HepG2 (cell line): ENCODE measurements around the gene ZNF512B. TPM values are rescaled to one million over a fixed set of nuclear protein-coding genes. Genes with fewer than 3 reads are reported as not detected.
A peak's percentile ranks its signal among the peaks of the same experiment; 100 is the strongest.

Experiments
- ATAC-seq: fragments of 200-7000 bp; cut with Tn5 transposase; 3 replicates; pipeline ENCODE4 v1.9.1; 2020; ENCODE audit warnings: mild to moderate bottlenecking, moderate library complexity
- BruUV-seq: library from RNA; stranded (reverse); fragments of 400-500 nt; replicated peaks from 2 replicates; lab custom pipeline; 2021; lab: Mats Ljungman, UMichigan
- CTCF ChIA-PET: fragments of 300-600 bp; formaldehyde crosslinking; extraction: SDS; loops from one replicate; lab custom pipeline; 2021; ENCODE audit warnings: low total read pairs, inconsistent platforms, low intra/inter-chr PET ratio; lab: Yijun Ruan, JAX
- POLR2A ChIA-PET: fragments of 350-600 bp; sonication (Branson Sonifier 250); formaldehyde crosslinking; loops from one replicate; lab custom pipeline; 2020; ENCODE audit warnings: antibody characterized with exemption, inconsistent platforms; lab: Yijun Ruan, JAX
- DNase-seq: peaks from one replicate; pipeline ENCODE4 v3.0.0-alpha.2; 2015; ENCODE audit warnings: low spot score
- FAIRE-seq: peaks from 3 replicates; lab custom pipeline; 2011; peaks lifted over from hg19 to GRCh38; lab: Jason Lieb, UNC
- H2AFZ ChIP-seq: one replicate; pipeline ENCODE4 v1.6.1; 2011; ENCODE audit warnings: low read length, inconsistent platforms
- H3K27ac ChIP-seq: fragments of 300-600 bp; 3 replicates; pipeline ENCODE4 v1.8.0; 2011; ENCODE audit warnings: mixed run types, mild to moderate bottlenecking, mixed read lengths, low read length, inconsistent platforms; ENCODE audit not compliant: insufficient read depth; ENCODE audit errors: extremely low read length
- H3K27me3 ChIP-seq, 2 experiments: fragments of 200-600 bp in 1 of 2; 2 replicates in 1 of 2; 3 replicates in 1 of 2; pipeline versions ENCODE4 v1.6.0 to v1.8.0; 2011; ENCODE audit warnings: low read length in 2 of 2, mild to moderate bottlenecking in 2 of 2, moderate library complexity in 2 of 2, inconsistent platforms in 1 of 2; ENCODE audit not compliant: insufficient read depth in 2 of 2, control insufficient read depth in 1 of 2
- H3K36me3 ChIP-seq, 2 experiments: fragments of 200-600 bp in 1 of 2; replicated peaks in 1 of 2; 2 replicates in 1 of 2; 3 replicates in 1 of 2; pipeline versions ENCODE4 v1.5.1 to v1.8.0; 2011; ENCODE audit warnings: low read length in 2 of 2, inconsistent platforms in 1 of 2; ENCODE audit not compliant: insufficient read depth in 2 of 2, control insufficient read depth in 1 of 2
- H3K4me1 ChIP-seq: 2 replicates; pipeline ENCODE4 v1.5.1; 2012; ENCODE audit warnings: low read length, inconsistent platforms; ENCODE audit not compliant: insufficient read depth
- H3K4me2 ChIP-seq: 2 replicates; pipeline ENCODE4 v1.6.0; 2011; ENCODE audit warnings: low read depth, low read length, inconsistent platforms
- H3K4me3 ChIP-seq, 3 experiments: fragments of 200-600 bp in 1 of 3; sonication (generic), shearing (Covaris generic) in 1 of 3; replicated peaks in 1 of 3; 2 replicates each; pipeline ENCODE4 v1.5.1; 2011 to 2016; ENCODE audit warnings: low read length in 3 of 3, inconsistent platforms in 2 of 3, low read depth in 2 of 3, mild to moderate bottlenecking in 2 of 3, control low read depth in 1 of 3, mixed read lengths in 1 of 3; ENCODE audit not compliant: insufficient read depth in 1 of 3
- H3K79me2 ChIP-seq: one replicate; pipeline ENCODE4 v1.6.1; 2011; ENCODE audit warnings: low read length, inconsistent platforms; ENCODE audit not compliant: insufficient read depth
- H3K9ac ChIP-seq: 2 replicates; pipeline ENCODE4 v1.6.0; 2011; ENCODE audit warnings: mild to moderate bottlenecking, low read depth, low read length, inconsistent platforms; ENCODE audit not compliant: insufficient read depth
- H3K9me3 ChIP-seq: 2 replicates; pipeline ENCODE4 v1.5.1; 2012; ENCODE audit warnings: mild to moderate bottlenecking, low read length
- H4K20me1 ChIP-seq: 2 replicates; pipeline ENCODE4 v1.6.0; 2011; ENCODE audit warnings: inconsistent platforms, mild to moderate bottlenecking, low read length, moderate library complexity; ENCODE audit not compliant: insufficient read depth
- HNF4A ChIP-seq: sonication (generic); formaldehyde crosslinking; IDR thresholded peaks from 2 replicates; pipeline ENCODE4 v1.4.0; 2020; ENCODE audit warnings: missing genetic modification reagents
- MTA1 ChIP-seq: sonication (generic); formaldehyde crosslinking; IDR thresholded peaks from 2 replicates; pipeline ENCODE4 v1.4.0; 2020; ENCODE audit warnings: missing genetic modification reagents, mild to moderate bottlenecking, borderline replicate concordance
- NR2F2 ChIP-seq: IDR thresholded peaks from 2 replicates; pipeline ENCODE4 v1.6.1; 2012; ENCODE audit warnings: low read depth, inconsistent platforms, borderline replicate concordance
- PATZ1 ChIP-seq: sonication (generic); formaldehyde crosslinking; IDR thresholded peaks from 2 replicates; pipeline ENCODE4 v1.4.0; 2020; ENCODE audit warnings: missing genetic modification reagents
- PHF8 ChIP-seq: sonication (generic); formaldehyde crosslinking; IDR thresholded peaks from 2 replicates; pipeline ENCODE4 v1.5.0; 2020; ENCODE audit warnings: missing genetic modification reagents
- RBM22 ChIP-seq: fragments of 200-400 bp; formaldehyde crosslinking; optimal IDR thresholded peaks from 2 replicates; pipeline ENCODE3; 2017; ENCODE audit warnings: mild to moderate bottlenecking, low read length, moderate library complexity
- TBX2 ChIP-seq: sonication (generic); formaldehyde crosslinking; IDR thresholded peaks from 2 replicates; pipeline ENCODE4 v1.5.0; 2020; ENCODE audit warnings: missing genetic modification reagents, mild to moderate bottlenecking, borderline replicate concordance
- TEAD3 ChIP-seq: optimal IDR thresholded peaks from 2 replicates; pipeline ENCODE3; 2016; ENCODE audit warnings: borderline replicate concordance
- ZNF670 ChIP-seq: sonication (generic); formaldehyde crosslinking; IDR thresholded peaks from 2 replicates; pipeline ENCODE4 v1.8.0; 2022; ENCODE audit warnings: mild to moderate bottlenecking, missing genetic modification reagents, borderline replicate concordance
- ZNF724P ChIP-seq: sonication (generic); formaldehyde crosslinking; IDR thresholded peaks from 2 replicates; pipeline ENCODE4 v1.8.0; 2022; ENCODE audit warnings: missing genetic modification reagents, borderline replicate concordance
- ZSCAN20 ChIP-seq: sonication (generic); formaldehyde crosslinking; IDR thresholded peaks from 2 replicates; pipeline ENCODE4 v1.4.0; 2020; ENCODE audit warnings: missing genetic modification reagents, mild to moderate bottlenecking, borderline replicate concordance
- WGBS: methylation state at CpG from one replicate; pipeline ENCODE4 v1.1.6; 2017; ENCODE audit warnings: low lambda C conversion rate; 5-methylcytosine and 5-hydroxymethylcytosine counted together
- in situ Hi-C: cut with HindIII; loops from 2 replicates; pipeline ENCODE4 v1.10.0; 2017; ENCODE audit warnings: low pct_unique_long_range_greater_than_20kb; ENCODE audit not compliant: extremely low pct_ligation_motif_present
- intact Hi-C: fragments of 100-400 bp; cut with micrococcal nuclease; formaldehyde crosslinking; loops from one replicate; pipeline ENCODE4 v1.10.0; 2022; ENCODE audit not compliant: unreplicated experiment
- polyA plus RNA-seq, 8 experiments: library from polyadenylated mRNA; depleted of rRNA in 3 of 8; stranded (reverse) in 7 of 8; unstranded in 1 of 8; fragments of >200 nt; fragmentation: Illumina TruSeq in 4 of 8; extraction: Trizol in 4 of 8; gene quantifications; 2 replicates each; pipeline versions ENCODE4 v1.2.1 to v1.2.3, GENCODE V29; 2011 to 2016; ENCODE audit warnings: low read depth in 4 of 8, missing spikeins in 1 of 8, mixed read lengths in 1 of 8; ENCODE audit not compliant: insufficient read depth in 1 of 8
- total RNA-seq, 5 experiments: library from RNA; depleted of rRNA; stranded (reverse); fragments of >200 nt; fragmentation: Illumina TruSeq; extraction: Trizol; gene quantifications; 2 replicates each; pipeline ENCODE4 v1.2.3, GENCODE V29; 2016; ENCODE audit warnings: low read depth in 1 of 5
- TF ChIP-seq, protein P1 (sequence below): sonication (generic); formaldehyde crosslinking; IDR thresholded peaks from 2 replicates; pipeline ENCODE4 v1.4.0; 2020; ENCODE audit warnings: mild to moderate bottlenecking, missing genetic modification reagents

The ZNF512B gene
- total and polyA plus RNA-seq, 2 of the 13 experiments (the other 11 are each of a cell fraction or from before 2014, with no cell fraction given), result 11.5 to 30.6 TPM

DNA sequence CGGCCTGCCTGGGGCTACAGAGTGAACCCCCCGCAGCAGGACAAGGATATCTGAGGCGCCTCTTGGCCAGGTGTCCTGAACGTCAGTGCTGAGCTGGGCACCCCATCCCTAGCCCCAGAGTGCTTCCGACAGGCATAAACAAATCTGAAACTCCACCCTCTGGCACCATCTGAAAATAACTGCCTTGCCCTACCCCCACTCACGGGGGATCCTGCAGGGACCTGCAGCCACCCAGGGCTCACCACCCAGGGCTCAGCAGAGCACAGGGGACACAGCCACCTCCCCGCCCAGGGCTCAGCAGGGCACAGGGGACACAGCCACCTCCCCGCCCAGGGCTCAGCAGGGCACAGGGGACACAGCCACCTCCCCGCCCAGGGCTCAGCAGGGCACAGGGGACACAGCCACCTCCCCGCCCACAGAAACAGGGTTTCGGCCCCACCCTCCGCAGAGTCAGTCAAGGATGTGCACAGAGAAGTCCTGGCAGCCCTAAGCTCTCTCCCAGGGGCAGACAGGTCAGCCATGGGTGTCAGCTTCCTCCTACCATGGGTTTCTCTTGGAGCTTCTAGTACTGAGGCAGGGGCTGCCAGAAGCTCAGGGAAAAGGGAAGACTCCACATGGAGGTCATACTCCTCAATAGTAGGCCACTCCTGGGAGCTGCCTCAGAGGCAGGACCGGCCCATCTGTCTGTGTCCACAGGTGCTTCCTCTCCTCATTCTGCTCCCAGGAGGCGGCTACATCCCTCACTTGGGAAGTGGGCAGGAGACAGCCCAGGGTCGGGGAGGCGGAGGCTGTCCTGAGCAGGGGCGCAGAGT lies 18.1 kb downstream of the ZNF512B start:
- 92% methylated on average over 13 of the region's 17 CpGs for WGBS

More for the DNA sequence above, 18.1 kb downstream of the ZNF512B start:
- Histone ChIP-seq H3K9ac (peak overlapping the region; percentile 10), H3K4me3 (no peak overlapping the region), H3K9me3 (no peaks in the 10 kb centered on the region), H4K20me1 (peaks cover 80% of the 10 kb centered on the region), H3K36me3 (peaks cover 12 to 15% of the 10 kb centered on the region in 2 experiments; a peak in 4 of 5 replicates), H2AFZ (no peak overlapping the region), H3K4me2 (peak overlapping the region; percentile 4; the same call in 1 of the 2 replicates), H3K27me3 (no peaks in the 10 kb centered on the region), H3K27ac (peak overlapping the region; percentile 13), H3K79me2 (peaks cover 85% of the 10 kb centered on the region), H3K4me1 (peaks cover 69% of the 10 kb centered on the region)
- CTCF ChIA-PET, result interaction anchor here (1.5 kb wide), 1 partner anchor 22 kb away, joined by 4 read pairs; no protein-coding TSS in a partner anchor
- intact Hi-C loops, result no loop called here
- FAIRE-seq (no peak), ATAC-seq (no peak), DNase-seq (no peak)
- TF ChIP-seq PATZ1 (CRISPR knock-in tag) (0 out of 2 replicates have a peak, but pooled peaks have one; percentile 11), MTA1 (CRISPR knock-in tag) (peak; percentile 77; the same call in 1 of the 2 replicates), NR2F2 (no peak), ZNF670 (CRISPR knock-in tag) (no peak), ZSCAN20 (CRISPR knock-in tag) (no peak), RBM22 (peak; percentile 51), TEAD3 (CRISPR knock-in tag) (no peak), HNF4A (CRISPR knock-in tag) (no peak), PHF8 (0 out of 2 replicates have a peak, but pooled peaks have one; percentile 17), TBX2 (CRISPR knock-in tag) (0 out of 2 replicates have a peak, but pooled peaks have one; percentile 4), ZNF724P (CRISPR knock-in tag) (0 out of 2 replicates have a peak, but pooled peaks have one; percentile 30)
- TF ChIP-seq, protein P1, sequence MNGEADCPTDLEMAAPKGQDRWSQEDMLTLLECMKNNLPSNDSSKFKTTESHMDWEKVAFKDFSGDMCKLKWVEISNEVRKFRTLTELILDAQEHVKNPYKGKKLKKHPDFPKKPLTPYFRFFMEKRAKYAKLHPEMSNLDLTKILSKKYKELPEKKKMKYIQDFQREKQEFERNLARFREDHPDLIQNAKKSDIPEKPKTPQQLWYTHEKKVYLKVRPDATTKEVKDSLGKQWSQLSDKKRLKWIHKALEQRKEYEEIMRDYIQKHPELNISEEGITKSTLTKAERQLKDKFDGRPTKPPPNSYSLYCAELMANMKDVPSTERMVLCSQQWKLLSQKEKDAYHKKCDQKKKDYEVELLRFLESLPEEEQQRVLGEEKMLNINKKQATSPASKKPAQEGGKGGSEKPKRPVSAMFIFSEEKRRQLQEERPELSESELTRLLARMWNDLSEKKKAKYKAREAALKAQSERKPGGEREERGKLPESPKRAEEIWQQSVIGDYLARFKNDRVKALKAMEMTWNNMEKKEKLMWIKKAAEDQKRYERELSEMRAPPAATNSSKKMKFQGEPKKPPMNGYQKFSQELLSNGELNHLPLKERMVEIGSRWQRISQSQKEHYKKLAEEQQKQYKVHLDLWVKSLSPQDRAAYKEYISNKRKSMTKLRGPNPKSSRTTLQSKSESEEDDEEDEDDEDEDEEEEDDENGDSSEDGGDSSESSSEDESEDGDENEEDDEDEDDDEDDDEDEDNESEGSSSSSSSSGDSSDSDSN, result no peak
- in situ Hi-C loops, result no loop called here
- no TSS peak for BruUV-seq
- POLR2A ChIA-PET, result interaction anchor here (0.6 to 1.3 kb wide), 2 partner anchors 20 to 104 kb away, joined by 3 to 4 read pairs; no protein-coding TSS in a partner anchor
